Vagina (tissue), 2 donors: ENCODE results near the gene ALPG. TPM values are rescaled to one million over a fixed set of nuclear protein-coding genes. Genes with fewer than 3 reads are reported as not detected.
"Not testable (repeated sequence)": the region's sequence is repeated elsewhere in the genome, so short reads cannot be mapped to it uniquely, and the experiment has no call there.

ENCODE experiments used
- DNase-seq, 2 donors: peaks; one replicate each; pipeline ENCODE4 v3.0.0-alpha.2; 2017; ENCODE audit errors: extremely low spot score in 2 of 2
- H3K27ac ChIP-seq: fragments of 200-600 bp; sonication (generic); one replicate; pipeline ENCODE4 v1.5.1; 2019
- H3K27me3 ChIP-seq: fragments of 200-600 bp; sonication (generic); one replicate; pipeline ENCODE4 v1.5.1; 2019
- H3K36me3 ChIP-seq, 2 donors: fragments of 200-600 bp; sonication (generic); one replicate each; pipeline ENCODE4 v1.5.1; 2017 to 2019
- H3K4me1 ChIP-seq: fragments of 200-600 bp; sonication (generic); one replicate; pipeline ENCODE4 v1.5.1; 2019
- H3K4me3 ChIP-seq, 2 donors: fragments of 200-600 bp; sonication (generic); 1 replicate in 1 of 2; 2 replicates in 1 of 2; pipeline ENCODE4 v1.5.1; 2016 to 2019
- H3K9me3 ChIP-seq: fragments of 200-600 bp; sonication (generic); one replicate; pipeline ENCODE4 v1.5.1; 2019
- CTCF ChIP-seq, 3 experiments: fragments of 450-650 bp in 2 of 3; fragments of 200-600 bp in 1 of 3; sonication (generic) in 1 of 3; IDR thresholded peaks; one replicate each; pipeline ENCODE4 v1.5.1; 2017 to 2019; ENCODE audit warnings: antibody characterized with exemption in 3 of 3, mild to moderate bottlenecking in 2 of 3, moderate library complexity in 2 of 3
- POLR2A ChIP-seq, 2 donors: fragments of 450-650 bp; IDR thresholded peaks; one replicate each; pipeline ENCODE4 v1.6.1; 2017; ENCODE audit warnings: antibody characterized with exemption in 2 of 2, mild to moderate bottlenecking in 2 of 2, moderate library complexity in 2 of 2
- POLR2AphosphoS5 ChIP-seq, 2 donors: sonication (generic); formaldehyde crosslinking; IDR thresholded peaks; one replicate each; pipeline ENCODE4 v1.9.0; 2017; ENCODE audit warnings: antibody characterized with exemption in 2 of 2, mild to moderate bottlenecking in 2 of 2, low read depth in 1 of 2; ENCODE audit not compliant: insufficient read depth in 1 of 2
- intact Hi-C: fragments of 100-400 bp; cut with DNase I; formaldehyde crosslinking; loops from one replicate; pipeline ENCODE4 v1.15.1; 2023
- total RNA-seq: library from RNA; depleted of rRNA; stranded (reverse); fragments of >200 nt; gene quantifications from one replicate; pipeline ENCODE4 v1.2.3, GENCODE V29; 2016

ALPG gene
- total RNA-seq, 1 donor from 2014 or later, result not detected

GRCh38 chr2:232398293-232399034 is 8.2 kb upstream of the ALPG start:
- Histone ChIP-seq H3K4me3 (no peak overlapping the region), H3K36me3 (no peaks in the 10 kb centered on the region), H3K27ac (no peak overlapping the region), H3K27me3 (no peaks in the 10 kb centered on the region), H3K9me3 (no peaks in the 10 kb centered on the region), H3K4me1 (no peaks in the 10 kb centered on the region)
- TF ChIP-seq CTCF (IDR thresholded peaks at IDR 0.05) (no peak), POLR2AphosphoS5 (IDR thresholded peaks at IDR 0.05; ENCODE audit: insufficient read depth in 1 of 2, low read depth in 1 of 2) (no peak), POLR2A (IDR thresholded peaks at IDR 0.05) (no peak)
- no peak for DNase-seq
- intact Hi-C loops, result no loop called here

GRCh38 chr2:232400256-232401015 is 6.2 kb upstream of the ALPG start:
- Histone ChIP-seq H3K27ac (no peak overlapping the region), H3K36me3 (no peaks in the 10 kb centered on the region)
- TF ChIP-seq CTCF (IDR thresholded peaks at IDR 0.05) (no peak), POLR2A (IDR thresholded peaks at IDR 0.05) (no peak), POLR2AphosphoS5 (IDR thresholded peaks at IDR 0.05; ENCODE audit: insufficient read depth in 1 of 2, low read depth in 1 of 2) (no peak)

GRCh38 chr2:232402518-232402917 is 4.1 kb upstream of the ALPG start:
- Histone ChIP-seq H3K27me3 (no peaks in the 10 kb centered on the region), H3K4me3 (no peak overlapping the region), H3K36me3 (no peaks in the 10 kb centered on the region), H3K27ac (no peak overlapping the region), H3K9me3 (no peaks in the 10 kb centered on the region), H3K4me1 (no peaks in the 10 kb centered on the region)
- TF ChIP-seq POLR2A (IDR thresholded peaks at IDR 0.05) (no peak), POLR2AphosphoS5 (IDR thresholded peaks at IDR 0.05; ENCODE audit: insufficient read depth in 1 of 2, low read depth in 1 of 2) (no peak), CTCF (IDR thresholded peaks at IDR 0.05) (no peak)
- DNase-seq, result no peak
- intact Hi-C loops, result no loop called here

More at GRCh38 chr2:232400256-232401015, 6.2 kb upstream of the ALPG start:
- DNase-seq, result no peak
- no peaks in the 10 kb centered on the region for H3K4me1 ChIP-seq
- intact Hi-C loops, result no loop called here
- H3K9me3 ChIP-seq, result no peaks in the 10 kb centered on the region
- no peaks in the 10 kb centered on the region for H3K27me3 ChIP-seq
- H3K4me3 ChIP-seq, result no peak overlapping the region

GRCh38 chr2:232405943-232406510 is 617 bp upstream of the ALPG start:
- no peak for DNase-seq
- Histone ChIP-seq H3K4me3 (no peak overlapping the region), H3K4me1 (no peaks in the 10 kb centered on the region), H3K27ac (no peak overlapping the region), H3K36me3 (no peaks in the 10 kb centered on the region), H3K27me3 (no peaks in the 10 kb centered on the region), H3K9me3 (no peaks in the 10 kb centered on the region)
- intact Hi-C loops, result no loop called here
- no peak for TF ChIP-seq CTCF (IDR thresholded peaks at IDR 0.05)
- TF ChIP-seq POLR2A (IDR thresholded peaks at IDR 0.05), result no peak
- TF ChIP-seq POLR2AphosphoS5 (IDR thresholded peaks at IDR 0.05; ENCODE audit: insufficient read depth in 1 of 2, low read depth in 1 of 2), result no peak

- intact Hi-C loops, H3K4me1 ChIP-seq, H3K9me3 ChIP-seq, H3K27ac ChIP-seq, H3K36me3 ChIP-seq, H3K4me3 ChIP-seq, DNase-seq, H3K27me3 ChIP-seq: not testable (repeated sequence)
Measured at GRCh38 chr2:232407428-232408150, 945 bp downstream of the ALPG start.

GRCh38 chr2:232408269-232408668 is 1.6 kb downstream of the ALPG start:
- H3K4me1 ChIP-seq, intact Hi-C loops, DNase-seq: not testable (repeated sequence)

GRCh38 chr2:232409617-232410016 is 3.0 kb downstream of the ALPG start:
- H3K9me3 ChIP-seq, intact Hi-C loops, H3K4me3 ChIP-seq, H3K36me3 ChIP-seq, DNase-seq, H3K4me1 ChIP-seq, H3K27me3 ChIP-seq, H3K27ac ChIP-seq: not testable (repeated sequence)

More at GRCh38 chr2:232408269-232408668, 1.6 kb downstream of the ALPG start:
- H3K36me3 ChIP-seq, H3K4me3 ChIP-seq, H3K27ac ChIP-seq, H3K27me3 ChIP-seq, H3K9me3 ChIP-seq: not testable (repeated sequence)
